GM06990 (cell line): ENCODE measurements around the gene CGB3.

Source experiments
- DNase-seq: peaks from one replicate; pipeline ENCODE4 v3.0.0-alpha.2; 2011; ENCODE audit not compliant: insufficient read length; ENCODE audit errors: extremely low read depth
- H3K27me3 ChIP-seq: replicated peaks from 2 replicates; pipeline ENCODE4 v1.6.0; 2011; ENCODE audit warnings: low read length; ENCODE audit not compliant: control insufficient read depth, insufficient read depth
- H3K36me3 ChIP-seq: 2 replicates; pipeline ENCODE4 v1.5.1; 2011; ENCODE audit warnings: low read length; ENCODE audit not compliant: control insufficient read depth, insufficient read depth
- H3K4me3 ChIP-seq: replicated peaks from 2 replicates; pipeline ENCODE4 v1.5.1; 2011; ENCODE audit warnings: low read depth, mild to moderate bottlenecking, control low read depth, low read length
- CTCF ChIP-seq: IDR thresholded peaks from 2 replicates; pipeline ENCODE4 v1.5.1; 2011; ENCODE audit warnings: low read length, control low read depth, mild to moderate bottlenecking, inconsistent platforms; ENCODE audit not compliant: insufficient read depth, poor library complexity, severe bottlenecking

CGB3 gene

GRCh38 chr19:49011194-49011593, 12.9 kb downstream of the CGB3 start:
- Histone ChIP-seq H3K4me3 (no peak overlapping the region), H3K36me3 (peaks cover 34% of the 10 kb centered on the region), H3K27me3 (no peaks in the 10 kb centered on the region)
- no peak for TF ChIP-seq CTCF
- DNase-seq, result no peak

GRCh38 chr19:49010453-49010852, 13.7 kb downstream of the CGB3 start:
- Histone ChIP-seq H3K4me3 (no peak overlapping the region), H3K27me3 (no peaks in the 10 kb centered on the region), H3K36me3 (peaks cover 30% of the 10 kb centered on the region)
- no peak for TF ChIP-seq CTCF
- no peak for DNase-seq

GRCh38 chr19:49009828-49010227, 14.3 kb downstream of the CGB3 start:
- Histone ChIP-seq H3K27me3 (no peaks in the 10 kb centered on the region), H3K4me3 (no peak overlapping the region), H3K36me3 (peaks cover 33% of the 10 kb centered on the region)
- TF ChIP-seq CTCF, result no peak
- no peak for DNase-seq

GRCh38 chr19:49006905-49007304, 17.2 kb downstream of the CGB3 start:
- no peak for TF ChIP-seq CTCF
- no peaks in the 10 kb centered on the region for H3K27me3 ChIP-seq
- DNase-seq, result no peak
- no peak overlapping the region for H3K4me3 ChIP-seq
- H3K36me3 ChIP-seq, result peaks cover 47% of the 10 kb centered on the region

- DNase-seq, result no peak
- no peaks in the 10 kb centered on the region for H3K27me3 ChIP-seq
- H3K36me3 ChIP-seq, result peaks cover 34% of the 10 kb centered on the region
- no peak for TF ChIP-seq CTCF
- no peak overlapping the region for H3K4me3 ChIP-seq
Measured at GRCh38 chr19:49004964-49005614, 19.0 kb downstream of the CGB3 start.

- H3K27me3 ChIP-seq, result no peaks in the 10 kb centered on the region
- H3K4me3 ChIP-seq, result no peak overlapping the region
- DNase-seq, result no peak
- TF ChIP-seq CTCF, result no peak
- peaks cover 36% of the 10 kb centered on the region for H3K36me3 ChIP-seq
Measured at GRCh38 chr19:49004133-49004532, 20.0 kb downstream of the CGB3 start.
